ENCODE measurements around the gene DMRT1.

DMRT1 gene

GRCh38 chr9:842635-843426 lies 1.3 kb downstream of the DMRT1 start:
- no peak for TF ChIP-seq CTCF (IDR thresholded peaks at IDR 0.05; ENCODE audit: low read depth, low read length)
- no peak for DNase-seq (ENCODE audit: extremely low read depth, low read depth)

- TF ChIP-seq CTCF (IDR thresholded peaks at IDR 0.05; ENCODE audit: low read depth, low read length): no peak
- no peak for DNase-seq (ENCODE audit: extremely low read depth, low read depth)
These were observed 1.9 kb downstream of the DMRT1 start for GRCh38 chr9:843427-843785.

DNA sequence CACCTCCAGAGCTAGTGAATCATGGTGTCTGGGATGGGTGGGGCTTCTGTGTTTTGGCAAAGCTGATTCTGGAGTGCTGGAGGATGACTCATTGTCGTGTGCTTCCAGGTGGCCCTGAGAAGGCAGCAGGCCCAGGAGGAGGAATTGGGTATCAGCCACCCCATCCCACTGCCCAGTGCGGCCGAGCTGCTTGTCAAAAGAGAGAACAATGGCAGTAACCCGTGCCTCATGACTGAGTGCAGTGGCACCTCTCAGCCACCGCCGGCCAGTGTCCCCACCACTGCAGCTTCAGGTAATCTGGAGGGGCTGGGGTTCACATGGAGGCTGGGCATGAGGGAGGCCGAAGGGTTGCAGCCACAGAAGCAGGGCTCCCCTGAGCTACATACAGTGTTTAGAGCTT lies 5.4 kb downstream of the DMRT1 start:
- DNase-seq (ENCODE audit: extremely low read depth, low read depth): no peak
- TF ChIP-seq CTCF (IDR thresholded peaks at IDR 0.05; ENCODE audit: low read depth, low read length): no peak

GRCh38 chr9:847505-847904 lies 6.0 kb downstream of the DMRT1 start:
- DNase-seq (ENCODE audit: extremely low read depth, low read depth): no peak
- TF ChIP-seq CTCF (IDR thresholded peaks at IDR 0.05; ENCODE audit: low read depth, low read length): no peak

GRCh38 chr9:849431-849830 lies 7.9 kb downstream of the DMRT1 start:
- TF ChIP-seq CTCF (IDR thresholded peaks at IDR 0.05; ENCODE audit: low read depth, low read length): no peak
- no peak for DNase-seq (ENCODE audit: extremely low read depth, low read depth)

DNA sequence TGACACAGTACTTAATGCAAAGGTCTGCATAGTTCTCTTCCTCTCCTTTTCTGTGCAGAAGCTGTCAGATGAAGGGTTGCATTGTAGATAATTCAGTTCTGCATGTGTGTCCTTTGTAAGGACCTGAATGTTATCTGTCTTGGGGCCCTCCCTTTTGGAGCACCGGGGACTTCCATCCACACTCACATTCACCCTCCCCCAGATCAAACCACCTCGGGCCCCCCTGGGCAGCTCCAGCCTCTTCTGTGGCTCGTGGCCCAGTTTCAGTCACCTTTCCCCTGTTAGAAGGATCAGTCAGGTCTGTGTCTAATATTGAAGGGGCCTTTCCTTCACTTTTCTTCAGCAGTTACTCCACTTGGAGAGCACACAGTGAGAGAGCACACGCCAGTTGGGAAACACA lies 11.0 kb downstream of the DMRT1 start:
- no peak for DNase-seq (ENCODE audit: extremely low read depth, low read depth)
- no peak for TF ChIP-seq CTCF (IDR thresholded peaks at IDR 0.05; ENCODE audit: low read depth, low read length)

- no peak for TF ChIP-seq CTCF (IDR thresholded peaks at IDR 0.05; ENCODE audit: low read depth, low read length)
- no peak for DNase-seq (ENCODE audit: extremely low read depth, low read depth)
These were observed 17.8 kb downstream of the DMRT1 start for GRCh38 chr9:859251-859650.
